Measurements from ENCODE around the gene ACTL6B.

Gene ACTL6B

DNA sequence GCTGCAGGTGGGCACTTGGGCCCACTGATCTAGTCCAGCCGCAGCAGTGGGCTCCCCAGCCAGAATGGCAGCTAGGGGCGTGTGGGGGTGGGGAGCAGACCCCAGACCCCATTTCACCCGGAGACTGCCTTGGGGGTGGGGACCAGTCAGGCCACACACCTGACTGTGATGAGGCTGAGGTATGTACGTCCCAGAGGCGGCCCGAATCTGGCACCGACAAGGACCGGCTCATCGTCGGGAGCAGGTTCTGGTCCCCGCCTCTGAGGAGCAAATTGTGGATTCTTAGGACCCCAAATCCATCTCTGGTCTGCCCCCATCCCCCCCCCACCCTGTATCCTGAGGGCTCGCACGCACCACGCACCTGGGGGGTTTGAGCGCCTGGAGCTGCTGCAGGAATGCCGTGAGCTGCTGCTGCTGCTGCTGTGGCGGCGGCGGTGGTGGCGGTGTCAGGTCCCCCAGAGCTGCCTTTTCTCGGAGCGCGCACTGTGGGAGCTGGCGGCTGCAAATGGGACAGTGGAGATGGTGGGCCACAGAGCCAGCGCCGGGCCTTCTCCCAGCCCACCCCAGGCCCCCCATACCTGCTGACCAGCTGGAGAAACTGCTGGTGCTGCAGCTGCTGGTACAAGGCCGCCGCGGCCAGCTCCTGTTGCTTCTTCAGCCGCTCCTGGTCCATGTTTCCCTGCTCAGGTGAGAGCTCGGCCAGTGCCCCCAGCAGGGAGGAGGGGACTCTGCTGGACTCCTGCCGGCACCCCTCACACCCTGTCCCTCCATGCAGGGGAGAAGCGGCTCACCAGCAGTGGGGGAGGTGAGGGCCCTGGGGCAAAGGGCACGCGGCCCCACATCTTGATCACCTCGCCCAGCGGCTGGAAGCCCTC is 27.6 kb upstream of the ACTL6B start:
- no peak for DNase-seq (ENCODE audit: low read depth)

DNA sequence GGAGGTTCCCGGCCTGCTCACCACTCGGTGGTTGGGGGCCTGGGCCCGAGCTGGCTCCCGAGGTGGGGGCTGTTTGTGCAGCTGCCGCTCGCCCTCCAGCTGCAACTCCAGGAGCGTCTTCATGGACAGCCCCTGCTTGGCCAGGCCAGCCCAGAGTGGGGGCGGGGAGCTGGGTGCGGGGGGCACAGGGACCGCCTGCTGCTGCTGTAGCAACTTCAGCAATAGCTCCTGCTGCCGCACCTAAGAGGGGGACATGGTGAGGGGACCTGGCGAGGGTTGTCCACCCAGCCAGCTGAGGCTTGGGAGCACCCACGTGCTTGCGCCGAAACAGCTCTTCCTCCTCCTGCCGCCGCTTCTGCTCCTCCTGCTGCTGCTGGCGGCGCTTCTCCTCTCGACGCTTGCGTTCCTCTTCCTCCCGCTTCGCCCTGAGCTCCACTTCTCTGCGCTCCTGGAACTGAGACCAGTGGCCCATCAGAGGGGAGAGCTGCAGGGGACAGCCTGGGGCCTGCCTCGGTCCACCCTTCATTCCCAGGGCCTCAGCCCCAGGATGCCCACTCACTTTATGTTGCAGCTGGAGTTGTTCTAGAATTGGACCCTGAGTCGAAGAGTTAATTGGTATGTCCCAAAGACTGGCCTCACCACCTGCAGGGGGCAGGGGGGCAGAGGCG is 26.9 kb upstream of the ACTL6B start:
- no peak for DNase-seq (ENCODE audit: low read depth)

DNA sequence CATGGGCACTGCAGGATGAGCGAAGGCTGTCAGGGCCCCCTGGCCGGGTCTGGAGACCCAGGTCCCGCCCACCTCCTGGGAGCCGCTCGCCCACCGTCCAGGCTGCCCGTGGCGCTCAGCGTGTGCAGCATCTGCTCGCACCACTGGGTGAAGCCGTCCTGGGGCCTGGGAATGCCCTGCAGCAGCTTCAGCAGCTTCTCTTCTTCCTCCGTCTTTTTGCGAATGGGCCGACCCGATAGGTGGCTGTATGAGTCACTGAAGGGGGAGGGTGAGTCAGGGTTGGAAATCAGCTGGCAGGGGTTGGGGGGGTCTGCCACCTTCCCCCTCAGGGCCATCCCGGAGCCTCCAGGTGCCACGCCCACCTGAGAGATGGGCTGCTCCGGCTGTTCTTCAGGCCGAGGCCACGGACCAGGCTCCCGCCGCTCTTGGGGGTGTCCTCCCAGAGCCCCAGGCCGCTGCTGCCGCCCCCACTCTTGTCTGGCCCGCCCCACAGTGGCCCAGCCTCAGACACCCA is 26.0 kb upstream of the ACTL6B start:
- DNase-seq (ENCODE audit: low read depth): no peak

DNA sequence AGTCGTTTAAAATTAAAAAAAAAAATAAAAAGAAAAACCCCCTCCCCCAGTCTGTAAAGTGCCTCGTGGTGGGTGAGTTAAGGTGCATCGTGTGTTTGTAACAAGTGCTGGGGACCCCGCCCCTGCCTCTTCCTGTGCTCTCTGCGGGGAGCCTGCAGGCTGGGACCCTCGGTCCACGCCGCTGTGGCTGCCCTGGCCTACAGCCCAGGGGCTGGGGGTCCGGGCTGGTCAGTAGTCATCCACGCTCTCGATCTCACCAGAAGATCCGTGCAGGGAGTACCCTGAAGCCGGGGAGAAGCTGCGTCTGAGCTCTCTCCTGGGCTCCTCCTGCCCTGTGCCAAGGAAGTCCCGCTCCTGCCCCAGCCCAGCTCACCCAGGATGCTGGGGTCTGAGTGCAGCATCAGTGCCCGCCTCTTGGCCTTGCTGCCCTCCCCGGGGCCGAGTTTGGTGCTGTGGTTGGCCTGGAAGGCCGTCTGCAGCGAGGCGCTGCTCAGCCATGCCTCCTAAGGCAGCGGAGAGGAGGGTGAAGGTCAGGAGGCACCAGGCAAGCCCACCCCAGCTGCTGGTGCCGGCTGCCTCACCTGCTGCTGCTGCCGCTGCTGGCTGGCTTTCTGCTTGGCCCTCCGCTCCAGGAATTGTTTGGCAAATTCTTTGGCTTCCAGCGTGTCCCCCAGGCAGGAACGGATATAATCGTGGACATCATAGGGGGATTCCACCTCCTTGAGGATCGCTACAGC is 25.4 kb upstream of the ACTL6B start:
- DNase-seq (ENCODE audit: low read depth): no peak

DNA sequence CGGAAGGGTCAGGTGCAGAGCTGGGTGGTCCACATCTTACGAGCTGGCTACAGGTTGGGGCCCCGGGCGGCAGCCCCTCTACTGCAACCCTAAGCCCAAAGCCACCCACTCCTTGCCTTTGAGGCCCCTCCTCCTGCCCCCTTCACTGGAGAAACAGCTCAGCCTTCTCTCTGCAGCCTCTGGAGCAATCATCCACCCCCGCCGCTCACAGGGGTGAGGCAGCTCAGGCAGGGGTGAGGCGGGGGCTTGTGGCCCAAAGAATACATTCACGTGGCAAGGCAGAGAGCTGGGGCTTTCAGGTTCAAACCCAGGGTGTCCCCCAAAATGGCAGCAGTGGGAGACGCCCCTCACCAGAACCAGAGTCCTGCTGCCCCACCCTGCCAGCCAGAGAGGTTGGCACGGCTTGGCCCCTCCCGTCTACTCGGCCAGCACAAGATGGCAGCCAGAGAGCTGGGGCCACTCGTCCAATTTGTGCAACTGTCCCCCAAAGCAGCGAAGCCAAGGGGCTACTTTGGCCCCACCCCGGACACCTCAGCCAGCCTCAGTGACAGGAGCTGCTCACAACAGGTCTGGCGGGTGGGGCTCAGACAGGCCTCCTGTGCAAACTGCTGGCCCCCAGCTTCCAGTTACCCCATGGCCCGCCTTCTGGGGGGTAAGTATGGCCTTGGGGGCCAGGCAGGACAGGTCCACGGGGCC is 24.5 kb upstream of the ACTL6B start:
- no peak for DNase-seq (ENCODE audit: low read depth)

DNA sequence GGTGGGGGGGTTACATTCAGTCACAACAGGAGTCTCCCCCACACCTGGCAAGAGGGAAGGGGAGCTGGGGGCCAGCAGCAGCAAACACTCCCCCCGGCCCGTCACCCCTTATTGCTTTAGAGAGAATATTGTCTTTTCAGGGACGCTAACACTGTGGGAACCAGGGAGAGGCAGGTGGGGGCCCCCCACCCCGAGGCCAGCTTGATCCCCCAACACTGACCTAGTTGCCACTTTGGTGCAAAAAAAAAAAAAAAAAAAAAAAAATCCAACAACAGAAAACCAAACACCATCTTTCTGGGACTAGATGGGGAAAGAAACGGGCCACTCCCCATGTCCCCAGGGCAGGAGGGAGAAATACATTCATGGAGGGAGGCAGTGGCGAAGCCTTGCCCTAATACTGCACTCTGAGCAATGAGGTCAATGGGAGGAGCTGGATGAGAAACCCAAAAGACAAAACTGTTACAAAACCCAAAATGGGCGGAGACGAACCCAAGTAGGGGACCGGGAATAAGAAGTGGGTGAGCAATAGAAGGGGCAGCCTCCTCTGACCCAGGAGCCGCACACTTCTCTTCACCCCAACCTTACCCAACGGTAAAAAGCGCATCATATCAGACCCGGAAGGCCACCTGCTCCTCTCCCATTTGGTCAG is 23.8 kb upstream of the ACTL6B start:
- no peak for DNase-seq (ENCODE audit: low read depth)

DNA sequence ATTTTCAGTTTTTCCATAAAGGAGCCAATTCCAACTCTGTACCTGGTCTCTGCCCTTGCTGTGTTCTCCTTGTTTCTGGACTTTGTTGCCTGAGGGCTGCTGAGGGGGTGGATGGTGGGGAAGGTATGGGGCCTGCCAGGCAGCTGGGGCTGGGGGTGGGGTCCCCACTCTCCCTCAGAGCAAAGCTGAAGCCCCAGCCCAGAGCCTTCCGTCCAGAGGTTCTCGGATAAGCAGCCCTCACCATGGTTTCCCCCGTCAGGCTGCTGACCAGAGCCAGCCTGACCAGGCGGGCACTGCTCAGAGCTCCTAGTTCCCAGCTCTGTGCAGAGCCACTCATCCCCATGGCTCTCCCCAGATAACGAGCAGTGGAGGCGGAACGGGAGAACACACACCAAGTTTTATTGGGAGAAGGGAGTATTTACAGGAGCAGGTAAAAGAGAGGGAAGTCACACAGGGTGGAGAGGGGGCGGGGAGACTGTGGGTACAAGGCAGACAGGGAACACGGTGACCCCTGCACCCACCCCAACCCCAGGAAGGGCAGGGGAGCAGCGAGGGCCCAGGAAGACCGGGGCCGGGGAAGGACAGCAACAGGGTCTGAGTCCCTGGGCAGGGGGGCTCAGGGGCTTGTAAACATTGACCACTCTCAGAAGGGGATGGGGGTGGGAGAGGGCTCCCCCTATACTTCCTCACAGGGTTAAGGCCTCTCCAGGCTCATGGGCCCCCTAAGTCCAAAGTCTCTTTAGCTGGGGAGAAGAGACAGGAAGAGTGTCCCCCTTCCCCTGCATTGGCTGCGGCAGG is 23.1 kb upstream of the ACTL6B start:
- DNase-seq (ENCODE audit: low read depth): no peak

DNA sequence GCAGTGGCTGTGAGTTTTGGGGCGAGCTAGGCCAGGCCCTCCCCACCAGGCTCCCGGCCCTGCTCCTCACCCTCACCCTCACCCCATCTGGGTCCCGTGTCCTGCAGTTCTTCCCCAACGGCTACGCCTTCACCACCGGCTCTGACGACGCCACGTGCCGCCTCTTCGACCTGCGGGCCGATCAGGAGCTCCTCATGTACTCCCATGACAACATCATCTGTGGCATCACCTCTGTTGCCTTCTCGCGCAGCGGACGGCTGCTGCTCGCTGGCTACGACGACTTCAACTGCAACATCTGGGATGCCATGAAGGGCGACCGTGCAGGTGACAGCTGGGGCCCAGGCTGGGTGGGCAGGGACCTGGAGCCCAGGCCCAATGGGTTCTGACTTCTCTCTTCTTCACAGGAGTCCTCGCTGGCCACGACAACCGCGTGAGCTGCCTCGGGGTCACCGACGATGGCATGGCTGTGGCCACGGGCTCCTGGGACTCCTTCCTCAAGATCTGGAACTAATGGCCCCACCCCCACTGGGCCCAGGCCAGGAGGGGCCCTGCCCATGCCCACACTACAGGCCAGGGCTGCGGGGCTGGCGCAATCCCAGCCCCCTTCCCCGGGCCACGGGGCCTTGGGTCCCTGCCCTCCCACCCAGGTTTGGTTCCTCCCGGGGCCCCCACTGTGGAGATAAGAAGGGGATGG is 22.2 kb upstream of the ACTL6B start:
- no peak for DNase-seq (ENCODE audit: low read depth)

DNA sequence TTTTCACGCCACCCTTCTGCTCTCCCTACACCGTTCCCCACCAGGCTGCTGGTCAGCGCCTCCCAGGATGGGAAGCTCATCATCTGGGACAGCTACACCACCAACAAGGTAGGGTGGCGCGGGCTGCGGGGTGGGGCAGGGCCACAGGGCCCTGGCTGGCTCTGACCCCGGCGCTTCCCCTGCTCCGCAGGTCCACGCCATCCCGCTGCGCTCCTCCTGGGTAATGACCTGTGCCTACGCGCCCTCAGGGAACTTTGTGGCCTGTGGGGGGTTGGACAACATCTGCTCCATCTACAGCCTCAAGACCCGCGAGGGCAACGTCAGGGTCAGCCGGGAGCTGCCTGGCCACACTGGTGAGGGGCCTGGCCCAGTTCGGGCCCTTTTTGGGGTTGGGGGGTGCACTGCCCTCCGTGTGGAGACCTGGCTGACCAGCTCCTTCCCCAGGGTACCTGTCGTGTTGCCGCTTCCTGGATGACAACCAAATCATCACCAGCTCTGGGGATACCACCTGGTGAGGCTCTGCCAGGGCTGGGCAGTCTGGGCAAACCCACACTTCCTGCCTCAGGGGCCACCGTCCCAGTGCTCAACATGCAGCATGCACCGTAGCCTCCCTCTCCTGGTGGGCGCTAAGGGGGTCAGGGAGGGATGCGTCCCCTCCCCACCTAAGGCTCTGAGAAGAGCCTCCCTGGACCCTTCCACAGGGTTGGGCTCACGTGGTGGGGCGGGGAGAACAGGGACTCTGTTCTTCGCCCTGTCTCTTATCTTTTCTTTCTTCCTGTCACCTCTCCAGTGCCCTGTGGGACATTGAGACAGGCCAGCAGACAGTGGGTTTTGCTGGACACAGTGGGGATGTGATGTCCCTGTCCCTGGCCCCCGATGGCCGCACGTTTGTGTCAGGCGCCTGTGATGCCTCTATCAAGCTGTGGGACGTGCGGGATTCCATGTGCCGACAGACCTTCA is 21.3 kb upstream of the ACTL6B start:
- DNase-seq (ENCODE audit: low read depth): no peak

DNA sequence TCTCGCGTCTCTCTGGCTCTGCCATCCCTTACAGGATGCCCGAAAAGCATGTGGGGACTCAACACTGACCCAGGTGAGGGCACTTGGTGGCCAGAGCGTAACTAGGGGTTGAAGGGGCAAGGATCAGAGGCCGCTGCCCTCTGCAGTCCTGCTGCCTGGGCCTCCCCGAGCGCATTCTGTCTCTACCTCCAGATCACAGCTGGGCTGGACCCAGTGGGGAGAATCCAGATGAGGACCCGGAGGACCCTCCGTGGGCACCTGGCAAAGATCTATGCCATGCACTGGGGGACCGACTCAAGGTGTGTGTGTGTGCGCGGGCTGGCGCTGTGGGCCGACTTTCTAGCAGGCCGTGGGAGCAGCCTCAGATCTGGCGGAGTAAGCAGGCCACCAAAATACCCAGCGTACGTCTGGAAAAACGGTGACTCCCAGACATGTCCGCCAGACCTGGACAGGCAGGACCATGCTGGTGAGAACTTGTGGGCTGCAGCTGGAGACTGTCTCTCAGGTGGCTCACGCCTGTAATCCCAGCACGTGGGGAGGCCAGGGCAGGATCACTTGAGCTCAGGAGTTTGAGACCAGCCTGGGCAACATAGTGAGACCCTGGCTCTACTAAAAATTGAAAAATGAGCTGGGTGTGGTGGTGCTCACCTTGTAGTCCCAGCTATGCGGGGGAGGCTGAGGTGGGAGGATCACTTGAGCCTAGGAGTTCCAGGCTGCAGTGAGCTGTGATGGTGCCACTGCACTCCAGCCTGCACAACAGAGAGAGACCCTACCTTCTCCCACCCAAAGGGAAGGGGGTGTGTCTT is 20.5 kb upstream of the ACTL6B start:
- DNase-seq (ENCODE audit: low read depth): no peak

DNA sequence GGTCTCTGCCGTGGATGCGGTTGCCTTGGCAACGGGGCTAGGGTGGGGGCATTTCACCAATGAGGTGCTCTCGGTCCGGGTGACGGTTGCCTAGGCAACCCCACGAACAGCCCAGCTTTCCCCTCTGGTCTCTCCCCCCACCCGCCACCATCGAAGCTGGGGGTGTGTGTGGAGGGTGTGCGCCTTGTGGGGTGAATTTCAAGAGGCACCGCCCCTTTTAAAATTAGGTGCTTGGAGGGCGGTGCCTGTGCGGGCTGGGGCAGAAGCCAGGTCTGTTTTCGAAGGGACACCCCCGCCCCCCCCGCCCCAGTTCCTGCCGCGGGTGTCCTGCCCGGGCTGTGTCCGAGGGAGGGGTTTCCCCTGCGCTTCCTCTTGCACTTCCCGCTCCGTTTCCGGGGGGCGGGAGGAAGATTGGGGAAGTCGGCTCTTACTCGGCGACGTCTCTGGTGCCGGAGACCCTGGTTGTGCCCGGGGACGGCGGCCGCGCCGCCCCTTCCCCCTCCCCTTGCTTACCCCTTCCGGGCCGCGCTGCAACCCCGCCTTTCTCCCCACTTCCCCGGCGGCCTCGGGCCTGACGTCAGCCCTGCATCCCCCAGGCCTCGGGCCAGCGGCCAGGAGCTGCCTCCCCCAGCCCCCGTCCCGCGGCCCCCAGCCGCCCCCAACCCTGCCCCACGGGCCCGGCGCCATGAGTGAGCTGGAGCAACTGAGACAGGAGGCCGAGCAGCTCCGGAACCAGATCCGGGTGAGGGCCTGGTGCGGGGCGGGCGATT is 19.5 kb upstream of the ACTL6B start:
- DNase-seq (ENCODE audit: low read depth): peak; percentile 79

DNA sequence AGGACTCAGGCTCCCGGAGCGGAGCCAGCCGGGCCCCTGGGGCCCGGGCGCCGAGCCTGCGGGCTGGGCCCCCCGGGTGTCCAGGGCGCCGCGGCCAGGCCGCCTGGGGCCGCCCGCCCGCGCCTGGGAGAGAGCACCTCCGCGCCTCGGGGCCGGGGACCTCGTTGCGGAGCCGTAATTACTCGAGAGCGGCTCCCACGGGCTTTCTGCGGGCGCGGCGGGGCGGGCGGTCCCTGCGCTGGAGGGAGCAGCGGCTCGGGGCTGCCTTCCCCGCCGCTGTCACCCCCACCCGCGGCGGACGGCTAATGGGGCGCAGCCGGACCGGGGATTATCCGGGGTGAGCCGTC is 18.8 kb upstream of the ACTL6B start:
- DNase-seq (ENCODE audit: low read depth): peak; percentile 27

DNA sequence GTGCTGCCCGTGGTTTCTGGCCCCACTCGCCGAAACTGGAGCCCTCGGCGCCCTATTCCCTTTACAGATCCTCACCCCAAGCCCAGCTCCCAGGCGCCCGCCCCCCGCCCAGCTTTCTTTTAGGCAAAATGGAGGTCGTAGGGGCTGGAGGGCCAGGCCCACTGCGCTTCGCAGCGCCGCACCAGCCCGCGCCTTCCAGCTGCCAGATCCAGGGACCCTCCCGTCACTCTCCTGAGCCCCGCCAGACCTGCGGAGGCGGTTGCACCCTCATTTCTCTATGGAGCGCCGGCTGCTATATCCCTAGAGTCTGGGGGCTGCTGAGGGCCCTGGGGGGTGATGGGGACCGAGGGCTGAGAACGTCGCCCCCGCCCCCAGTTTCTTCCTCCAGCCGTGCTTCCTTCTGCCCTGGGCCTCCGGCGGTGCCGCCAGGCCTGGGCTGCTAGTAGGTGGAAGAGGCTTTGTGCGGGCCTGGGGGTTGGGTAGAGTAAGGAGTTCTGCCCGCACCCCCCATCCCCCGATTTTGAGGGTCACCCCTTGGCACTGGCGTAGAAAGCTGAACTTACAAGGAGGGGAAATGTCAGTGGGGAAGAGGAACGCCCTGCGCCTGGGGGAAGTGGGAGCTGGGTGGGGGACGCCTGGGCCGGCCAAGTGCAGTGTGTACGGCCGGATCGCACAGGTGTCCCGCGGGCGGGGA is 18.3 kb upstream of the ACTL6B start:
- DNase-seq (ENCODE audit: low read depth): no peak

DNA sequence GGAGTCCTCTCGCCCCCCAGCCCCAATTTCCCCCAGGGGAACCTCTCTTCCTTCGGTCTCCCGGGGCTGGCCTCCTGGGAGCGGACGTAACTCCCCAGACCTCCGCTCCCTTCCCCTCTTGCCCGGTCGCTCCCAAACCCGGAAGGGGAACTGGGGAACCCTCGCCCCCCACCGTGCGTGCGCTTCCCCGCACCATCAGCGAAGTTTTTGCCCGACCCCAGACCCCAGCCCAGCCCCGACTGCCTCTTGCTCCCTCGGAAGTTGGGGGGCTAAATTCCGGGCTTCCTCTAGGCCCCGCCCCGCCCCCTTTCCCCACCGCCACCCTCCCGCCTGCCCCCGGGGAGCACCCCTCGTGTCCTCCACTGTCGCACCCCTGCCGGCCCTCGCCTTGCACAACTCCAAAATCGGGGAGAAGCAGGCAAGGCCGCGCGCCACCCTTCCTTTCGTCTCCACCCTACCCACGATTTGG is 17.7 kb upstream of the ACTL6B start:
- DNase-seq (ENCODE audit: low read depth): no peak

DNA sequence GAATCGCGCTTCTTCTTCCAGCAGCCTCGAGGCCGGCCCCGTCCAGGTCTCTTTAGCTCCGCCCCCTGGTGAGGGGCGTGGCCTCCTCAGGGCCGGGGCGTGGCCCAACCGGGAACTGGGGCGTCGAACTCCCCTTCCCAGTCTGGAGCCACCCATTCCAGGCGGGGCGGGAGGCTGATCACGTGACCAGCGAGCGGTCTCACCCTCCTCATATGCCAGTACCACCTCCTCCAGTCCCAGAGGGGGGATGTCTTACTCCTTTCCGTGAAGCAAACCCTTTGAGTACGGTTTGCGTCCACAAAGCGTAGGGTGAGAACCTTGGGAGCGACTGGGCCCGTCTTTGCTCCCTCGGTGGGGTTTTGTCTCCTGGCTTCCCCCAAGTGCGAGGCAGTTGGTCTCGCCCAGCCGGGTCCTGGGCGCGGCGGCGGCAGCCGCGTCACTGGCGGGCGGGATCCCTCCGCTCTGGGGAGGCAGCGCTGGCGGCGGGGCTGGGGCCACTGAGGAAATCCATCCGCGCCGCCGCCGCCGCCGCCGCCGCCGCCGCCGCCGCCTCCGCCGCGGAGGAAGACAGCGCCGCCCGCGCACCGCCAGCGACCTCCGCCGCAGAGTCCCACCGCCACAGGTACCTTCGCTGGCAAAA is 17.2 kb upstream of the ACTL6B start, which contains the start of gene GNB2:
Gene GNB2 (plus strand): TSS at position 439 of the 640 bp plus-strand sequence. CDS start 2,526 bp downstream, outside the sequence.
- peak; percentile 93 for DNase-seq (ENCODE audit: low read depth)
